Pons (tissue), 1 donor: Measurements from ENCODE around the gene KANSL1L.
"Not testable (repeated sequence)": the region's sequence is repeated elsewhere in the genome, so short reads cannot be mapped to it uniquely, and the experiment has no call there.

Experiments
- DNase-seq: peaks from one replicate; pipeline ENCODE4 v3.0.0-alpha.2; 2016; ENCODE audit warnings: low spot score

KANSL1L gene

GRCh38 chr2:210179351-210179990, 8.3 kb upstream of the KANSL1L start:
- no peak for DNase-seq

GRCh38 chr2:210177769-210178168, 6.6 kb upstream of the KANSL1L start:
- no peak for DNase-seq

GRCh38 chr2:210177115-210177514, 5.9 kb upstream of the KANSL1L start:
- not testable (repeated sequence) for DNase-seq

GRCh38 chr2:210174086-210174485, 2.9 kb upstream of the KANSL1L start:
- DNase-seq: no peak

GRCh38 chr2:210172219-210172575, 988 bp upstream of the KANSL1L start:
- DNase-seq: no peak

- peak; percentile 97 for DNase-seq
Measured at GRCh38 chr2:210170446-210171303, 534 bp downstream of the KANSL1L start.

GRCh38 chr2:210170196-210170445, 1.1 kb downstream of the KANSL1L start:
- DNase-seq: no peak

- no peak for DNase-seq
Measured at GRCh38 chr2:210169516-210170195, 1.6 kb downstream of the KANSL1L start.

- no peak for DNase-seq
Measured at GRCh38 chr2:210167227-210167626, 4.0 kb downstream of the KANSL1L start.

- no peak for DNase-seq
Measured at GRCh38 chr2:210162466-210163124, 8.6 kb downstream of the KANSL1L start.

- DNase-seq: no peak
Measured at GRCh38 chr2:210159059-210159458, 12.2 kb downstream of the KANSL1L start.

- DNase-seq: no peak
Measured at GRCh38 chr2:210158236-210158635, 13.0 kb downstream of the KANSL1L start.

- no peak for DNase-seq
Measured at GRCh38 chr2:210157526-210157925, 13.7 kb downstream of the KANSL1L start.

- no peak for DNase-seq
Measured at GRCh38 chr2:210147614-210148013, 23.6 kb downstream of the KANSL1L start.

GRCh38 chr2:210132239-210132638, 39.0 kb downstream of the KANSL1L start:
- DNase-seq: no peak

GRCh38 chr2:210128961-210129360, 42.2 kb downstream of the KANSL1L start:
- no peak for DNase-seq

GRCh38 chr2:210113614-210114235, 57.5 kb downstream of the KANSL1L start:
- DNase-seq: no peak

- no peak for DNase-seq
Measured at GRCh38 chr2:210112871-210113270, 58.3 kb downstream of the KANSL1L start.

- DNase-seq: no peak
Measured at GRCh38 chr2:210099940-210100339, 71.3 kb downstream of the KANSL1L start.

GRCh38 chr2:210094787-210095186, 76.4 kb downstream of the KANSL1L start:
- no peak for DNase-seq

- no peak for DNase-seq
Measured at GRCh38 chr2:210092791-210093190, 78.4 kb downstream of the KANSL1L start.

- no peak for DNase-seq
Measured at GRCh38 chr2:210086930-210087329, 84.3 kb downstream of the KANSL1L start.
